Liver (tissue), 3 donors: Measurements from ENCODE around the gene PPDPF.

Source experiments
- CTCF ChIP-seq: fragments of 150-350 bp; IDR thresholded peaks from 2 replicates; pipeline ENCODE4 v1.5.1; 2017; ENCODE audit warnings: improper control_type of control experiment, low read depth, low read length; ENCODE audit not compliant: missing input control
- GABPA ChIP-seq, 2 donors: IDR thresholded peaks in 1 of 2; conservative IDR thresholded peaks in 1 of 2; 2 replicates each; pipeline ENCODE4 v1.6.1; 2016; ENCODE audit warnings: antibody characterized with exemption in 2 of 2, mild to moderate bottlenecking in 1 of 2, moderate library complexity in 1 of 2
- JUND ChIP-seq, 2 donors: IDR thresholded peaks; 2 replicates each; pipeline ENCODE4 v1.6.1; 2016; ENCODE audit warnings: antibody characterized with exemption in 2 of 2
- MAX ChIP-seq: IDR thresholded peaks from 2 replicates; pipeline ENCODE4 v1.6.1; 2016; ENCODE audit warnings: antibody characterized with exemption
- RAD21 ChIP-seq, 2 donors: IDR thresholded peaks; 2 replicates each; pipeline ENCODE4 v1.6.1; 2016; ENCODE audit warnings: antibody characterized with exemption in 2 of 2, mild to moderate bottlenecking in 2 of 2
- RXRA ChIP-seq, 2 donors: IDR thresholded peaks; 2 replicates each; pipeline ENCODE4 v1.6.1; 2017 to 2018; ENCODE audit warnings: antibody characterized with exemption in 2 of 2, mild to moderate bottlenecking in 1 of 2
- SP1 ChIP-seq: IDR thresholded peaks from 2 replicates; pipeline ENCODE4 v1.6.1; 2018; ENCODE audit warnings: antibody characterized with exemption, mild to moderate bottlenecking
- TAF1 ChIP-seq: conservative IDR thresholded peaks from 2 replicates; pipeline ENCODE4 v1.6.1; 2016; ENCODE audit warnings: antibody characterized with exemption, mild to moderate bottlenecking
- YY1 ChIP-seq: IDR thresholded peaks from 2 replicates; pipeline ENCODE4 v1.6.1; 2016; ENCODE audit warnings: antibody characterized with exemption, mild to moderate bottlenecking
- TF ChIP-seq, protein P1 (sequence below): IDR thresholded peaks from 2 replicates; pipeline ENCODE4 v1.6.1; 2016; ENCODE audit warnings: antibody characterized with exemption, mild to moderate bottlenecking
- TF ChIP-seq, protein P2 (sequence below): IDR thresholded peaks from 2 replicates; pipeline ENCODE4 v1.6.1; 2016; ENCODE audit warnings: antibody characterized with exemption
- donor health status: healthy.
- donor health status: healthy.

- TF ChIP-seq CTCF (no peak), TAF1 (no peak), JUND (IDR thresholded peaks at IDR 0.05) (no peak), RAD21 (IDR thresholded peaks at IDR 0.05) (no peak), SP1 (no peak), MAX (no peak), RXRA (IDR thresholded peaks at IDR 0.05) (no peak), GABPA (IDR thresholded peaks at IDR 0.05 in 1 of 2, conservative IDR thresholded peaks at IDR 0.05 in 1 of 2) (no peak), YY1 (no peak)
- TF ChIP-seq, protein P1, sequence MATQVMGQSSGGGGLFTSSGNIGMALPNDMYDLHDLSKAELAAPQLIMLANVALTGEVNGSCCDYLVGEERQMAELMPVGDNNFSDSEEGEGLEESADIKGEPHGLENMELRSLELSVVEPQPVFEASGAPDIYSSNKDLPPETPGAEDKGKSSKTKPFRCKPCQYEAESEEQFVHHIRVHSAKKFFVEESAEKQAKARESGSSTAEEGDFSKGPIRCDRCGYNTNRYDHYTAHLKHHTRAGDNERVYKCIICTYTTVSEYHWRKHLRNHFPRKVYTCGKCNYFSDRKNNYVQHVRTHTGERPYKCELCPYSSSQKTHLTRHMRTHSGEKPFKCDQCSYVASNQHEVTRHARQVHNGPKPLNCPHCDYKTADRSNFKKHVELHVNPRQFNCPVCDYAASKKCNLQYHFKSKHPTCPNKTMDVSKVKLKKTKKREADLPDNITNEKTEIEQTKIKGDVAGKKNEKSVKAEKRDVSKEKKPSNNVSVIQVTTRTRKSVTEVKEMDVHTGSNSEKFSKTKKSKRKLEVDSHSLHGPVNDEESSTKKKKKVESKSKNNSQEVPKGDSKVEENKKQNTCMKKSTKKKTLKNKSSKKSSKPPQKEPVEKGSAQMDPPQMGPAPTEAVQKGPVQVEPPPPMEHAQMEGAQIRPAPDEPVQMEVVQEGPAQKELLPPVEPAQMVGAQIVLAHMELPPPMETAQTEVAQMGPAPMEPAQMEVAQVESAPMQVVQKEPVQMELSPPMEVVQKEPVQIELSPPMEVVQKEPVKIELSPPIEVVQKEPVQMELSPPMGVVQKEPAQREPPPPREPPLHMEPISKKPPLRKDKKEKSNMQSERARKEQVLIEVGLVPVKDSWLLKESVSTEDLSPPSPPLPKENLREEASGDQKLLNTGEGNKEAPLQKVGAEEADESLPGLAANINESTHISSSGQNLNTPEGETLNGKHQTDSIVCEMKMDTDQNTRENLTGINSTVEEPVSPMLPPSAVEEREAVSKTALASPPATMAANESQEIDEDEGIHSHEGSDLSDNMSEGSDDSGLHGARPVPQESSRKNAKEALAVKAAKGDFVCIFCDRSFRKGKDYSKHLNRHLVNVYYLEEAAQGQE, result no peak
- TF ChIP-seq, protein P2, sequence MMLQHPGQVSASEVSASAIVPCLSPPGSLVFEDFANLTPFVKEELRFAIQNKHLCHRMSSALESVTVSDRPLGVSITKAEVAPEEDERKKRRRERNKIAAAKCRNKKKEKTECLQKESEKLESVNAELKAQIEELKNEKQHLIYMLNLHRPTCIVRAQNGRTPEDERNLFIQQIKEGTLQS, result no peak
Measured at GRCh38 chr20:63522981-63523611, 2.5 kb downstream of the PPDPF start.
